ENCODE results near the gene ZNF783. TPM values are rescaled to one million over a fixed set of nuclear protein-coding genes. Genes with fewer than 3 reads are reported as not detected.
A peak's percentile ranks its signal among the peaks of the same experiment; 100 is the strongest.

ZNF783 gene
- total RNA-seq, 1 donor from 2014 or later, result 19.7 TPM

- DNase-seq (ENCODE audit: extremely low spot score, unreplicated experiment), result no peak
- H3K27ac Mint-ChIP-seq, result peak overlapping the region; percentile 78
- H3K27me3 Mint-ChIP-seq, result peaks cover 7% of the 10 kb centered on the region
- H3K9me3 Mint-ChIP-seq, result peaks cover 6% of the 10 kb centered on the region
- H3K36me3 Mint-ChIP-seq, result peaks cover 12% of the 10 kb centered on the region
- TF ChIP-seq CTCF (conservative IDR thresholded peaks at IDR 0.05), result no peak
- H3K4me3 Mint-ChIP-seq, result peak overlapping the region; percentile 81
- H3K4me1 Mint-ChIP-seq (ENCODE audit: unreplicated experiment), result peaks cover 19% of the 10 kb centered on the region
Observed at GRCh38 chr7:149238051-149238450, 23.9 kb upstream of the ZNF783 start.

GRCh38 chr7:149239345-149240143 is 22.5 kb upstream of the ZNF783 start, which contains the start of gene ZNF212:
Gene ZNF212 (plus strand): TSS chr7:149239651. CDS start chr7:149239779, 128 bp downstream.
- Mint-ChIP-seq H3K4me3 (peak within 1 kb of the TSS; percentile 96), H3K36me3 (peaks cover 14% of the 10 kb centered on the region), H3K27me3 (peaks cover 7% of the 10 kb centered on the region), H3K27ac (peak within 1 kb of the TSS; percentile 91), H3K4me1 (ENCODE audit: unreplicated experiment) (peaks cover 19% of the 10 kb centered on the region), H3K9me3 (peaks cover 6% of the 10 kb centered on the region)
- DNase-seq (ENCODE audit: extremely low spot score, unreplicated experiment), result peak; percentile 89
- peak; percentile 84 for TF ChIP-seq CTCF (conservative IDR thresholded peaks at IDR 0.05)

GRCh38 chr7:149240637-149241036 is 21.4 kb upstream of the ZNF783 start:
- no peak for DNase-seq (ENCODE audit: extremely low spot score, unreplicated experiment)
- H3K27me3 Mint-ChIP-seq, result peaks cover 7% of the 10 kb centered on the region
- peaks cover 6% of the 10 kb centered on the region for H3K9me3 Mint-ChIP-seq
- peak overlapping the region; percentile 96 for H3K4me3 Mint-ChIP-seq
- TF ChIP-seq CTCF (conservative IDR thresholded peaks at IDR 0.05), result no peak
- peaks cover 19% of the 10 kb centered on the region for H3K4me1 Mint-ChIP-seq (ENCODE audit: unreplicated experiment)
- H3K27ac Mint-ChIP-seq, result peak overlapping the region; percentile 17
- H3K36me3 Mint-ChIP-seq, result peaks cover 16% of the 10 kb centered on the region

GRCh38 chr7:149241696-149242095 is 20.3 kb upstream of the ZNF783 start:
- no peak for TF ChIP-seq CTCF (conservative IDR thresholded peaks at IDR 0.05)
- no peak for DNase-seq (ENCODE audit: extremely low spot score, unreplicated experiment)
- peak overlapping the region; percentile 58 for H3K4me3 Mint-ChIP-seq
- H3K27me3 Mint-ChIP-seq, result peaks cover 4% of the 10 kb centered on the region
- H3K27ac Mint-ChIP-seq, result no peak overlapping the region
- peaks cover 22% of the 10 kb centered on the region for H3K36me3 Mint-ChIP-seq
- peaks cover 6% of the 10 kb centered on the region for H3K9me3 Mint-ChIP-seq
- H3K4me1 Mint-ChIP-seq (ENCODE audit: unreplicated experiment), result peaks cover 24% of the 10 kb centered on the region

- Mint-ChIP-seq H3K36me3 (peaks cover 26% of the 10 kb centered on the region), H3K9me3 (peaks cover 6% of the 10 kb centered on the region), H3K4me1 (ENCODE audit: unreplicated experiment) (peaks cover 23% of the 10 kb centered on the region), H3K27ac (no peak overlapping the region), H3K27me3 (no peaks in the 10 kb centered on the region), H3K4me3 (no peak overlapping the region)
- no peak for TF ChIP-seq CTCF (conservative IDR thresholded peaks at IDR 0.05)
- DNase-seq (ENCODE audit: extremely low spot score, unreplicated experiment), result no peak
Observed at GRCh38 chr7:149245244-149245643, 16.8 kb upstream of the ZNF783 start.

Measured in type B pancreatic cell (in vitro differentiated cells).